ENCODE data around the gene SLC2A1. TPM values are rescaled to one million over a fixed set of nuclear protein-coding genes. Genes with fewer than 3 reads are reported as not detected.
A peak's percentile ranks its signal among the peaks of the same experiment; 100 is the strongest.

Gene SLC2A1
- total RNA-seq, 4 donors from 2014 or later, result 238 to 883 (median 448) TPM

- no peak overlapping the region for H3K4me3 ChIP-seq
- peaks cover 65 to 100% (median 87%) of the 10 kb centered on the region in 3 donors for H3K4me1 ChIP-seq
- H3K36me3 ChIP-seq, result peaks cover 0 to 37% (median 0%) of the 10 kb centered on the region in 3 donors
- WGBS, 2 donors, result 50 to 65% methylated on average over 7 to 8 of the region's 10 CpGs
- intact Hi-C loops (cut with DNase I), result no loop called here
- no peak for DNase-seq
- H3K27ac ChIP-seq, result peak overlapping the region; percentile 53 to 96 (median 90)
- no peaks in the 10 kb centered on the region for H3K27me3 ChIP-seq
- TF ChIP-seq, protein P1, sequence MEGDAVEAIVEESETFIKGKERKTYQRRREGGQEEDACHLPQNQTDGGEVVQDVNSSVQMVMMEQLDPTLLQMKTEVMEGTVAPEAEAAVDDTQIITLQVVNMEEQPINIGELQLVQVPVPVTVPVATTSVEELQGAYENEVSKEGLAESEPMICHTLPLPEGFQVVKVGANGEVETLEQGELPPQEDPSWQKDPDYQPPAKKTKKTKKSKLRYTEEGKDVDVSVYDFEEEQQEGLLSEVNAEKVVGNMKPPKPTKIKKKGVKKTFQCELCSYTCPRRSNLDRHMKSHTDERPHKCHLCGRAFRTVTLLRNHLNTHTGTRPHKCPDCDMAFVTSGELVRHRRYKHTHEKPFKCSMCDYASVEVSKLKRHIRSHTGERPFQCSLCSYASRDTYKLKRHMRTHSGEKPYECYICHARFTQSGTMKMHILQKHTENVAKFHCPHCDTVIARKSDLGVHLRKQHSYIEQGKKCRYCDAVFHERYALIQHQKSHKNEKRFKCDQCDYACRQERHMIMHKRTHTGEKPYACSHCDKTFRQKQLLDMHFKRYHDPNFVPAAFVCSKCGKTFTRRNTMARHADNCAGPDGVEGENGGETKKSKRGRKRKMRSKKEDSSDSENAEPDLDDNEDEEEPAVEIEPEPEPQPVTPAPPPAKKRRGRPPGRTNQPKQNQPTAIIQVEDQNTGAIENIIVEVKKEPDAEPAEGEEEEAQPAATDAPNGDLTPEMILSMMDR (IDR thresholded peaks at IDR 0.05), result no peak
- TF ChIP-seq POLR2A (IDR thresholded peaks at IDR 0.05), result no peak
- no peaks in the 10 kb centered on the region for H3K9me3 ChIP-seq
Observed at GRCh38 chr1:42946120-42946898, 12.4 kb downstream of the SLC2A1 start.

DNA sequence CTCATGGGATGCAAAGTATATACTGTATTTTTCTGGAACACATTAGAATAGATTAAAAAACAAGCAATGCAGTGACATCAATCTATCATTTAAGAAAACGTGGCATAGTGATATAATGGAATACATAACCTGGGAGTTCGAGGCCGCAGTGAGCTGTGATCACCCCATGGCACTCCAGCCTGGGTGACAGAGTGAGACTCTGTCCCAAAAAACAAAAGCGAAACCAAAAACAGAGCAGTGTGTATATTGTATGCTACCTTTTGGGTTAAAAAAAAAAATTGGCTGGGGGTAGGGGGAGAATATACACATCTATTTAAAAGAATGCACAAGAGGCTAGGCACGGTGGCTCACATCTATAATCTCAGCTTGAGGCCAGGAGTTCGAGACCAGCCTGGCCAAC, 13.5 kb downstream of the SLC2A1 start:
- no peak overlapping the region for H3K4me3 ChIP-seq
- H3K27me3 ChIP-seq, result no peaks in the 10 kb centered on the region
- intact Hi-C loops (cut with DNase I), result no loop called here
- peaks cover 69 to 100% (median 90%) of the 10 kb centered on the region in 3 donors for H3K4me1 ChIP-seq
- peaks cover 0 to 37% (median 6%) of the 10 kb centered on the region in 3 donors for H3K36me3 ChIP-seq
- no peaks in the 10 kb centered on the region for H3K9me3 ChIP-seq
- 34 to 47% methylated on average over 6 of the region's 6 CpGs for WGBS, 2 donors
- TF ChIP-seq, protein P1 (IDR thresholded peaks at IDR 0.05), result no peak
- TF ChIP-seq POLR2A (IDR thresholded peaks at IDR 0.05), result no peak
- no peak for DNase-seq
- H3K27ac ChIP-seq, result peak overlapping the region; percentile 88 to 96 (median 90)

- no peaks in the 10 kb centered on the region for H3K27me3 ChIP-seq
- no peak overlapping the region for H3K4me3 ChIP-seq
- TF ChIP-seq POLR2A (IDR thresholded peaks at IDR 0.05), result no peak
- TF ChIP-seq, protein P1 (IDR thresholded peaks at IDR 0.05), result no peak
- no peaks in the 10 kb centered on the region for H3K9me3 ChIP-seq
- intact Hi-C loops (cut with DNase I), result no loop called here
- peaks cover 66 to 100% (median 90%) of the 10 kb centered on the region in 3 donors for H3K4me1 ChIP-seq
- peaks cover 0 to 41% (median 6%) of the 10 kb centered on the region in 3 donors for H3K36me3 ChIP-seq
- WGBS, 2 donors, result 28 to 35% methylated on average over 6 to 9 of the region's 9 CpGs
- H3K27ac ChIP-seq, result peak overlapping the region; percentile 88 to 96 (median 90)
- no peak for DNase-seq
Observed at GRCh38 chr1:42944246-42944928, 14.3 kb downstream of the SLC2A1 start.

- 42 to 67% methylated on average over 4 to 5 of the region's 6 CpGs for whole genome bisulfite sequencing, 2 donors
- Histone ChIP-seq H3K36me3 (peaks cover 0 to 48% (median 6%) of the 10 kb centered on the region in 3 donors), H3K27me3 (no peaks in the 10 kb centered on the region), H3K4me1 (peaks cover 65 to 100% (median 91%) of the 10 kb centered on the region in 3 donors), H3K4me3 (peak overlapping the region in 1 of 4 donors; percentile 11), H3K27ac (peak overlapping the region; percentile 88 to 96 (median 90)), H3K9me3 (no peaks in the 10 kb centered on the region)
- DNase-seq, result no peak
- TF ChIP-seq, protein P1 (IDR thresholded peaks at IDR 0.05), result no peak
- TF ChIP-seq POLR2A (IDR thresholded peaks at IDR 0.05), result no peak
- intact Hi-C loops (cut with DNase I), result no loop called here
Observed at GRCh38 chr1:42943728-42944127, 14.9 kb downstream of the SLC2A1 start.

GRCh38 chr1:42943166-42943565, 15.5 kb downstream of the SLC2A1 start:
- peak in 3 of 4 donors; percentile 5 to 48 (median 17) for TF ChIP-seq POLR2A (IDR thresholded peaks at IDR 0.05)
- TF ChIP-seq, protein P1 (IDR thresholded peaks at IDR 0.05), result no peak
- 15 to 38% methylated on average over 1 to 6 of the region's 7 CpGs for WGBS, 2 donors
- Histone ChIP-seq H3K9me3 (no peaks in the 10 kb centered on the region), H3K4me3 (no peak overlapping the region), H3K36me3 (peaks cover 0 to 54% (median 6%) of the 10 kb centered on the region in 3 donors), H3K27ac (peak overlapping the region; percentile 88 to 96 (median 90)), H3K4me1 (peaks cover 70 to 100% (median 91%) of the 10 kb centered on the region in 3 donors), H3K27me3 (no peaks in the 10 kb centered on the region)
- no peak for DNase-seq
- intact Hi-C loops (cut with DNase I), result no loop called here
